Glomerular visceral epithelial cell (primary cell): Measurements from ENCODE around the gene IL12RB1.
"Not testable (repeated sequence)": the region's sequence is repeated elsewhere in the genome, so short reads cannot be mapped to it uniquely, and the experiment has no call there.

Source experiments
- DNase-seq: peaks from one replicate; pipeline ENCODE4 v3.0.0-alpha.2; 2016; ENCODE audit errors: extremely low spot score

Gene IL12RB1

DNA sequence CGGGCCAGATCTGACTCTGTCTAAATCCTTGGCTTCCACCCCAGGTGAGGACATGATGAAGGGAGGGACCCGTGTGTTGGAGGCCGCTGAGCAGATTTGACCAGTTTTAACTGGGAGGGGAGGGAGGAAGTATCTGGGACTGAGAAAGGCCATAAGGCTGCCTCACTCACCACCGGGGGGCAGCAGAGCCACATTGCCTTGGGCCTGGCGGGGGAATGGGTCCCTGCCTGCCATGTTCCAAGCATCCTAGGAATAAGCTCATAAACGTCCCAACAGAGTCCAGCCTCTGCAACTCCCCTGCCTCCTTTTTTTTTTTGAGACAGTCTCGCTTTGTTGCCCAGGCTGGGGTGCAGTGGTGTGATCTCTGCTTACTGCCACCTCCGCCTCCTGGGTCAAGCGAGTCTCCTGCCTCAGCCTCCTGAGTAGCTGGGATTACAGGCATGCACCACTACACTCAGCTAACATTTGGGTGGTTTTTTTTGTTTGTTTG is 26.3 kb upstream of the IL12RB1 start:
- peak; percentile 81 for DNase-seq

GRCh38 chr19:18110609-18111232 is 24.0 kb upstream of the IL12RB1 start:
- DNase-seq = no peak

- DNase-seq = peak; percentile 33
Measured at GRCh38 chr19:18109733-18110608, 23.2 kb upstream of the IL12RB1 start.

DNA sequence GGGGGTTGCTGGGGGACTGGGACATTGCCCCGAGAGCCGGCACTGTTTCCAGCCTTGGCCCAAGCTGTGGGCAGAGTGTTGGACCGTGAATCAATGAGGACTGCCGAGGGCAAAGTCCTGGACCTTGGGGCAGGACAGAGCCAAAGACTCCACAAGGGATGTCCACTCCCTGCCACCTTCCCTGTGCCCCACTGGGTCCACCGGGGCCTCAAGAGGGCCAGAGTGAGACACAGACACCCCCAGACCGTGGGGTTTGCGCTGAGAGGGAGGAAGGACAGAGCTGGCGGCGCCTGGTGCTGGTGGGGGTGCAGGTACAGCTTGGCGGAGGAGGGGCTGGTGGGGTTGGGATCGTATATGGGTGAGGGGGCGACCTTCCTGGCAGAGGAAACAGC is 22.6 kb upstream of the IL12RB1 start:
- DNase-seq = no peak

DNA sequence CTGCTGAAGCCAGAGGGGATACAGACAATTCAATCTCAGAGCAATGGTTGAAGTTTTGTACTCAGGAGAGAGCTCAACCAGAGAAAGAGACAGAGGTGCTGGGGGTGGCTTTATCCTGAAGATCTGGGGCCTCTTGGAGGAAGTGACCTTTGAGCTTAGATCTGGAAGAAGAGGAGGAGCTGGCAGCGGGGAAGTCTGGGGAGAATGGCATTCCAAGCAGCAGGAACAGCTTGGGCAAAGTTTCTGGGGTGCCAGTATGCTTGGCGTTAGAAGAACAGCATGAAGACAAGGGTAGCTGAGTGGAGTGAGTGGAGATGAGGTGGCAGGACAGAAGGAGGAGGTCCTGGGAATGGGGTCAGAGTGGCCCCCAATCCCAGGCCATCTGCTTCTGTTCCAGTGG is 22.2 kb upstream of the IL12RB1 start:
- no peak for DNase-seq

- no peak for DNase-seq
Measured at GRCh38 chr19:18107235-18107634, 20.5 kb upstream of the IL12RB1 start.

DNA sequence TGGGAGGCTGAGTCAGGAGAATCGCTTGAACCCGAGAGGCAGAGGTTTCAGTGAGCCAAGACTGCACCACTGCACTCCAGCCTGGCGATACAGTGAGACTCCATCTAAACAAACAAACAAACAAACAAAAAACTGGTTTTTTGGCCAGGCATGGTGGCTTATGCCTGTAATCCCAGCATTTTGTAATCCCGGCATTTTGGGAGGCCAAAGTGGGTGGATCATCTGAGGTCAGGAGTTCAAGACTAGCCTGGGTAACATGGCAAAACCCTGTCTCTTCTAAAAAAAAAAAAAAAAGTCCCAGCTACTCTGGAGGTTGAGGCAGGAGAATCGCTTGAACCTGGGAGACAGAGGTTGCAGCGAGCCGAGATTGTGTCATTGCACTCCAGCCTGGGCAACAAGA is 18.5 kb upstream of the IL12RB1 start:
- DNase-seq = not testable (repeated sequence)

- no peak for DNase-seq
Measured at GRCh38 chr19:18104793-18105131, 18.0 kb upstream of the IL12RB1 start.

DNA sequence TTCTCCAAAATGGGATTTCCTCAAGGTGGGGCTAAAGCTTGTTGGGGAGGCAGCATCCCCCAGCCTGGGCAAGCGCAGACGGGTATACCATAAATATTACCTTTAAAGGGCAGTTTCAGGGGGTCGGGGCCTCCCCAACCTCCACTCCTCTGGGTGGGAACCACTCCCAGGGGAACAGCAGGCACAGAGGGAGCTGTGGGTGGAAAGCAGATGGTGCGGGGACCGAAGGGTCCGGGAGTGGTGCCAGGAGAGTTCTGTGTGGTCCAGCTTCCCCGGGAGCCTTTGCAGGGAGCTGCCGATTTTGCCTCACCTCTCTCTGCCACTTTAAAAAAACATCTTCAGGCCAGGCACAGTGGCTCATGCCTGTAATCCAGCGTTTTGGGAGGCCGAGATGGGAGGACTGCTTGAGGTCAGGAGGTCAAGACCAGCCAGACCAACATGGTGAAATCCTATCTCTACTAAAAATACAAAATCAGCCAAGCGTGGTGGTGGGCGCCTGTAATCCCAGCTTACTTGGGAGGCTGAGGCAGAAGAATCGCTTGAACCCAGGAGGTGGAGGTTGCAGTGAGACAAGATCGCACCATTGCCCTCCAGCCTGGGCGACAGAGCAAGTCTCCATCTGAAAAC is 16.3 kb upstream of the IL12RB1 start:
- no peak for DNase-seq

GRCh38 chr19:18101268-18101667 is 14.5 kb upstream of the IL12RB1 start:
- no peak for DNase-seq

DNA sequence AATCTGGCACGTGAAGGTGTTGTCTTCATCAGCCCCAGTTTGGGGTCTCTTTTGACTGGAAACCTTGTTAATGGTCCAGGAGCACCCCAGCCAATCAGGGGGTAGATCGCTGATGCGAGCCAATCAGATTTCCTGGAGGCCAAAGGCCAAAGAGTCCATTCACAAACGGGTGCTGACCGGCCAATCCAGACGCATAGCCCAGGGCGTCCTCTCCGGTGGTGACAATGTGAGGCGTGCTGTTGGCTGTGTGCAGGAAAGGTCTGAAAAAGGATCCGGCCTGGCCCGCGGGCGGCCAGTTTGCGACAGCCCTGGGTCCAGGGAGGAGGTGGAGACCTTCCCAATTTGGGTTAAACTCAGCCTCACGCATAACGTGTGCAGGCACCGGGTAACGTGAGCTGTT is 14.0 kb upstream of the IL12RB1 start:
- no peak for DNase-seq

DNA sequence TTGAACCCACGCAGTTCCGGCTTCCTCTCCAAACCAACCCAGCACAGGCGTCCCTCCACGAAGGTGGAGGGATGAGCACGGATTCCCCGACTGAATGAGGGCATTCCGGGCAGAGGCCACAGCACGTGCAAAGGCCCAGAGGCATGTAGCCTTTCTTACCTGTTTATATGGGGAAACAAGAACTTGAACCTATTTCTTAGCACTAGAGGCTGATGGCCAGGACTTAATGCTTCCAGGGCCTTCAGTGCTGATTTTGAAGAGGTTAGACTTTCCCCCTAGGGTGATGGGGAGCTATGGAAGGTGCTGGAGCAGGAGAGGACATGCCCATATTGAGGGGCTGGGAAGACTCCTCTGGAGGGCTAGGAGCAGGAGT is 12.9 kb upstream of the IL12RB1 start:
- no peak for DNase-seq

- peak; percentile 36 for DNase-seq
Measured at GRCh38 chr19:18098891-18099622, 12.3 kb upstream of the IL12RB1 start.

DNA sequence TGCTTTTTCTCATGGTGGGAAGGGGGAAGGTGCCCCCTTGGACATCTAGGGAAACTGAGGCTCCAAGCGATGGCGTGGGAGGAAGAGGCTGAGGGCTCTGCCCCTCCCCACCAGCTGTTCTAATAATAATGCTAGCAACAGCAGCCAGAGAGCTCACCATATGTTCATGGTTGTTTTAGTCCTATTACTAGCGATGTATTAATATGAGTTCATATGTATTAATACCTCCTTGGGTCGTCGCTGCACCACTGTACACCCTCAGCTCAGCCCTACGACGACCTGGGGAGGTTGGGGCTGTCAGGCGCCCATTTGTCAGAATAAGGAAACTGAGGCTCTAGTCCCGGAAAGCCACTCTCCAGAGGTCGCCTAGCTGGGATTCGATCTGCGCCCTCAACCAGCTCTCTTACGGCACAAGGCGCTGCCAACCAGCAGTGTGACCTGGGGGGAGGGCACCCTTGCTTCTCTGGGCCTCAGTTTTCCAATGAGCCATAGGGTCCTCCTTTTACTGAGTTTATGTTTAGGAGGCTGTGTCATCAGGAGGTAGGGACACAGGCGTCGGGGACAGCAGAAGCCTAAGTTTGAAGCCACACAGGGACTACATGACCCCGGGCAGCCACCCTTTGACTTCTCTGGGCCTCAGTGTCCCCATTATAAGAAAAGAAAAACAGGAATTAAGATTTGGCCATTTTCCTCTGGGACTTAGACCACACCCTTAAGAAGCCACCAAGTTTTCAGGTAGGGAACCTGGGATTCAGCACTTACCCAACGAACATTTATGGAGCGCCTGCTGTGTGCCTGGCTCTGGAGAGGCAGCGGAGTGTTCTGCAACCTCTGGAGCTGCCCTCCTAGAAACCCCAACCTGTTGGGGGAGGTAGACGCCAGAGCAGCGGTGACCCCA is 11.5 kb upstream of the IL12RB1 start:
- DNase-seq = no peak

GRCh38 chr19:18097217-18097992 is 10.7 kb upstream of the IL12RB1 start, which contains the start of gene MAST3:
TSS of gene MAST3 (plus strand) at chr19:18097778. CDS start at chr19:18097793, 15 bp downstream.
- peak; percentile 81 for DNase-seq

- no peak for DNase-seq
Measured at GRCh38 chr19:18096258-18096657, 9.5 kb upstream of the IL12RB1 start.

DNA sequence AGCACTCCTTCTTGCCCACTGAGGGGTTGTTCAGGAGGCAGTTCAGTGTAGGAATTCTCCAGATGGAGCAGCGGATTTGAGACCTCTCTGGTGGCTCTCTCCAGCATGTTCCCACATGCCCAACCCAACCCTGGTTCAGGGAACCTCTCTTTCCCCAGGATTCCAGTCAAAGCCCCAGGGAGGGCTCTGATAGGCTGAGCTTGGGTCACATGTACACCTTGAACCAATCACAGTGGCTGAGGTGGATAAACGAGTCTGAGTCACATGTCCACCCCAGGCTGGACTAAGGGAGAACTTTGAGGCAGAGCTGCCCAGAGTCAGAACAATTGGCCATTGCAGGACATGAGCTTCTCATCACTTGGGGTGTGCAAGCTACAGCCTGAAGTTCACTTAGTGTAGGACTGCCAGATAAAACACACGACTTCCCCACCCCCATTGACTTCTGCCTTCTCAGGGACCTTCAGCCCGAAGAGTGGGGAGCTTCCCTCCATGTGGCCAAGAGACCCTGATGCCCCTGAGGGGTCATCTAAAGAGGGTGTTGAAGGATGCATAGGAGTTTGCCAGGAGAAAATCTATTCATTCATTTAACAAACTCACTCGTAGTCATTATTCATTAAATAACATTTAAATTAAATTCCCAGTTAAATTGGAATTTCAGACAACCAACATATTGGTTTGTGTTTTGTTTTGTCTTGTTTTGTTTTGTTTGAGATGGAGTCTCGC is 6.9 kb upstream of the IL12RB1 start:
- DNase-seq = peak; percentile 37

- no peak for DNase-seq
Measured at GRCh38 chr19:18091217-18091608, 4.5 kb upstream of the IL12RB1 start.

DNA sequence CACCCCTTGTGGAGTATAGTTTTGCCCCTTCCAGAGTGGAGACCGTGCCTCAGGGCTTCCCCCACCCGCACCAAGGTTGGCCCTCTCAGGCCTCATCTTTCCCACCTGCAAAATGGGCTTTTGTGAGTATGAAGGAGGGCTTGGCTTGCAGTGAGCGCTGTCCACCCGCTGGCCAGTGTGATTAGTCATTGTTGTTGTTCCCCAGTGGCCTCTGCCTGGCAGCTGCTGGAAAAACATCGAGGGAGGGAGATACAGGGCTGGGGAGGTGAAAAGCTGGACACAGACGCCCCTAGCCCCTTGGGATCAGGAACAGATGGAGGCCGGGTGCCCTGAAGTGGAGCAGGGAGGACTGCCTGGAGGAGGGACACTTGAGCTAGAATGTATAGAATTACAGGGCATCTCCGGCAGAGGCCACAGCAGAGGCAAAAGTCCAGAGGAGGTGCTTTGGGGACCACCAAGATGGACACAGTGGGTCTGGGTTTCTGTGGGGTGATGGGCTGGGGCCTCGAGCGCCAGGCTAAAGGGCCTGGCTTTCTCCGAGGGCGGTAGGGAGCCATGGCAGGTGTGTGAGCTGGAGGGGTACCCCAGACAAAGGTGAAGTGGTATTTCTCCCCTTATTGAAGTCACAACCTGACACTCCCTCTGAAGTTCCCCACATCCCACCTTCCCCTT is 3.9 kb upstream of the IL12RB1 start:
- DNase-seq = no peak
